HCT116 (cell line): ENCODE results near the gene PLCB4. TPM values are rescaled to one million over a fixed set of nuclear protein-coding genes. Genes with fewer than 3 reads are reported as not detected.

ENCODE experiments used
- ATAC-seq: fragments of 200-7000 bp; cut with Tn5 transposase; 2 replicates; pipeline ENCODE4 v1.9.1; 2020; ENCODE audit warnings: mild to moderate bottlenecking, moderate library complexity
- BruUV-seq: library from RNA; stranded (reverse); fragments of 400-500 nt; replicated peaks from 2 replicates; lab custom pipeline; 2021; lab: Mats Ljungman, UMichigan
- CTCF ChIA-PET: fragments of 300-600 bp; sonication (Branson Sonifier 250); formaldehyde crosslinking; loops from one replicate; lab custom pipeline; 2021; ENCODE audit warnings: antibody characterized with exemption; lab: Charles Lee
- POLR2A ChIA-PET: fragments of 300-600, 350-600 bp; sonication (Branson Sonifier 250); formaldehyde crosslinking; loops from one replicate; lab custom pipeline; 2021; ENCODE audit warnings: antibody characterized with exemption; lab: Charles Lee
- RAD21 ChIA-PET, 2 experiments: fragments of 300-600 bp; sonication (Branson Sonifier 250); formaldehyde crosslinking; loops; one replicate each; lab custom pipeline; 2023; ENCODE audit warnings: low total read pairs in 2 of 2; ENCODE audit not compliant: uncharacterized antibody in 2 of 2, unreplicated experiment in 2 of 2, low non-redundant PET in 1 of 2; lab: Charles Lee
- DNase-seq: peaks from one replicate; pipeline ENCODE4 v3.0.0-alpha.2; 2010; ENCODE audit warnings: low read depth, low spot score
- H2AFZ ChIP-seq: fragments of 200-600 bp; shearing (Covaris generic), sonication (generic); 2 replicates; pipeline ENCODE4 v1.6.1; 2017; ENCODE audit warnings: low read depth, mixed run types, mixed read lengths, antibody characterized with exemption, low read length; ENCODE audit not compliant: poor library complexity, severe bottlenecking
- H3K27ac ChIP-seq: 2 replicates; pipeline ENCODE4 v1.5.1; 2012; ENCODE audit warnings: low read depth, low read length
- H3K27me3 ChIP-seq: fragments of 200-600 bp; sonication (generic); 2 replicates; pipeline ENCODE4 v1.6.1; 2016; ENCODE audit warnings: mixed run types, low read length, mixed read lengths; ENCODE audit not compliant: insufficient read depth
- H3K36me3 ChIP-seq, 2 experiments: fragments of 200-500 bp in 1 of 2; fragments of 200-600 bp in 1 of 2; sonication (Bioruptor generic) in 1 of 2; sonication (generic) in 1 of 2; 2 replicates each; pipeline versions ENCODE4 v1.5.1 to v1.6.1; 2014 to 2016; ENCODE audit warnings: low read length in 2 of 2, inconsistent platforms in 1 of 2, mixed read lengths in 1 of 2, mixed run types in 1 of 2; ENCODE audit not compliant: insufficient read depth in 2 of 2, control insufficient read depth in 1 of 2
- H3K4me1 ChIP-seq, 2 experiments: fragments of 200-600 bp in 1 of 2; sonication (generic) in 1 of 2; 2 replicates each; pipeline versions ENCODE4 v1.5.1 to v1.6.1; 2012 to 2017; ENCODE audit warnings: low read length in 2 of 2, inconsistent platforms in 1 of 2, mild to moderate bottlenecking in 1 of 2, mixed read lengths in 1 of 2, mixed run types in 1 of 2, moderate library complexity in 1 of 2; ENCODE audit not compliant: insufficient read depth in 2 of 2, control insufficient read depth in 1 of 2
- H3K4me2 ChIP-seq: fragments of 200-600 bp; sonication (generic); 2 replicates; pipeline ENCODE4 v1.6.1; 2017; ENCODE audit warnings: mixed run types, low read length, mixed read lengths
- H3K4me3 ChIP-seq, 2 experiments: fragments of 200-600 bp in 1 of 2; sonication (generic) in 1 of 2; replicated peaks in 1 of 2; 2 replicates each; pipeline ENCODE4 v1.5.1; 2011 to 2016; ENCODE audit warnings: low read length in 2 of 2, control low read depth in 1 of 2, low read depth in 1 of 2, mild to moderate bottlenecking in 1 of 2, mixed read lengths in 1 of 2, mixed run types in 1 of 2
- H3K79me2 ChIP-seq: fragments of 200-600 bp; sonication (generic); 2 replicates; pipeline ENCODE4 v1.6.1; 2017; ENCODE audit warnings: mild to moderate bottlenecking, mixed run types, low read length, moderate library complexity, mixed read lengths; ENCODE audit not compliant: insufficient read depth
- H3K9ac ChIP-seq: fragments of 200-600 bp; sonication (generic); 2 replicates; pipeline ENCODE4 v1.6.1; 2016; ENCODE audit warnings: low read length, mixed read lengths
- H3K9me2 ChIP-seq: fragments of 200-600 bp; sonication (generic), shearing (Covaris generic); 2 replicates; pipeline ENCODE4 v1.6.1; 2017; ENCODE audit warnings: mixed run types, mild to moderate bottlenecking, moderate library complexity; ENCODE audit not compliant: insufficient read depth
- H3K9me3 ChIP-seq, 2 experiments: fragments of 200-500 bp in 1 of 2; fragments of 200-600 bp in 1 of 2; sonication (Bioruptor generic) in 1 of 2; sonication (generic) in 1 of 2; 2 replicates each; pipeline ENCODE4 v1.6.1; 2014 to 2017; ENCODE audit warnings: low read length in 2 of 2, mixed read lengths in 2 of 2, inconsistent platforms in 1 of 2, low read depth in 1 of 2, mild to moderate bottlenecking in 1 of 2, mixed run types in 1 of 2, moderate library complexity in 1 of 2; ENCODE audit not compliant: control insufficient read depth in 1 of 2, insufficient read depth in 1 of 2
- H4K20me1 ChIP-seq: fragments of 200-600 bp; sonication (generic), shearing (Covaris generic); 2 replicates; pipeline ENCODE4 v1.6.1; 2017; ENCODE audit warnings: mixed run types, mild to moderate bottlenecking, moderate library complexity; ENCODE audit not compliant: insufficient read depth
- ATF3 ChIP-seq: IDR thresholded peaks from 2 replicates; pipeline ENCODE4 v1.6.1; 2012
- CBX3 ChIP-seq: IDR thresholded peaks from 2 replicates; pipeline ENCODE4 v1.6.1; 2012; ENCODE audit warnings: low read depth
- CEBPB ChIP-seq: IDR thresholded peaks from 2 replicates; pipeline ENCODE4 v1.6.1; 2012; ENCODE audit warnings: low read depth
- CTCF ChIP-seq, 3 experiments: fragments of 200-600 bp in 1 of 3; sonication (generic) in 1 of 3; IDR thresholded peaks in 2 of 3; conservative IDR thresholded peaks in 1 of 3; 2 replicates each; pipeline ENCODE4 v1.5.1; 2012 to 2017; ENCODE audit warnings: low read depth in 2 of 3, low read length in 2 of 3, antibody characterized with exemption in 1 of 3, borderline replicate concordance in 1 of 3, control low read depth in 1 of 3, mild to moderate bottlenecking in 1 of 3, mixed read lengths in 1 of 3, mixed run types in 1 of 3, moderate library complexity in 1 of 3; ENCODE audit not compliant: insufficient read depth in 1 of 3
- EGR1 ChIP-seq: IDR thresholded peaks from 2 replicates; pipeline ENCODE4 v1.6.1; 2012; ENCODE audit warnings: low read depth
- ELF1 ChIP-seq: IDR thresholded peaks from 2 replicates; pipeline ENCODE4 v1.6.1; 2012; ENCODE audit warnings: low read depth, borderline replicate concordance
- EZH2 ChIP-seq: fragments of 200-600 bp; sonication (generic); IDR thresholded peaks from 2 replicates; pipeline ENCODE4 v1.6.1; 2017; ENCODE audit warnings: antibody characterized with exemption, mixed run types
- EZH2phosphoT487 ChIP-seq: fragments of 200-600 bp; IDR thresholded peaks from 2 replicates; pipeline ENCODE4 v1.6.1; 2018; ENCODE audit warnings: antibody characterized with exemption, borderline replicate concordance
- FOSL1 ChIP-seq: IDR thresholded peaks from 2 replicates; pipeline ENCODE4 v1.6.1; 2012; ENCODE audit warnings: low read depth
- JUND ChIP-seq: IDR thresholded peaks from 2 replicates; pipeline ENCODE4 v1.6.1; 2012
- MAX ChIP-seq: IDR thresholded peaks from 2 replicates; pipeline ENCODE4 v1.6.1; 2012
- POLR2AphosphoS5 ChIP-seq: IDR thresholded peaks from 2 replicates; pipeline ENCODE4 v1.6.1; 2011; ENCODE audit warnings: mild to moderate bottlenecking, low read depth, low read length, moderate library complexity
- RAD21 ChIP-seq: IDR thresholded peaks from 2 replicates; pipeline ENCODE4 v1.6.1; 2012; ENCODE audit warnings: low read depth, mild to moderate bottlenecking
- SP1 ChIP-seq: IDR thresholded peaks from 2 replicates; pipeline ENCODE4 v1.6.1; 2012; ENCODE audit warnings: low read depth
- TCF7L2 ChIP-seq: IDR thresholded peaks from 2 replicates; pipeline ENCODE4 v1.7.0; 2011; ENCODE audit warnings: borderline replicate concordance, inconsistent platforms; ENCODE audit not compliant: insufficient read depth, insufficient read length; ENCODE audit errors: extremely low read depth
- ZBTB33 ChIP-seq: IDR thresholded peaks from 2 replicates; pipeline ENCODE4 v1.6.1; 2011; ENCODE audit warnings: mild to moderate bottlenecking, low read length, moderate library complexity; ENCODE audit not compliant: insufficient replicate concordance; ENCODE audit errors: extremely low read depth
- ZNF274 ChIP-seq: fragments of 200-500 bp; sonication (Bioruptor generic); IDR thresholded peaks from 2 replicates; pipeline ENCODE4 v1.6.1; 2014; ENCODE audit warnings: mild to moderate bottlenecking, low read depth, low read length, inconsistent platforms
- intact Hi-C: fragments of 100-400 bp; cut with micrococcal nuclease; formaldehyde crosslinking; loops from 2 replicates; pipeline ENCODE4 v1.10.0; 2022
- total RNA-seq: library from RNA; stranded (reverse); gene quantifications from one replicate; pipeline ENCODE4 v1.2.1, GENCODE V29; 2021; ENCODE audit not compliant: unreplicated experiment

PLCB4 gene
- total RNA-seq, 1 experiment from 2014 or later = 2.5 TPM

GRCh38 chr20:9228774-9229450, 160.0 kb downstream of the PLCB4 start:
- DNase-seq = no peak
- ChIA-PET CTCF (interaction anchor here (1.0 kb wide), 1 partner anchor 13 kb away, joined by 3 read pairs; no protein-coding TSS in a partner anchor), RAD21 (no interaction called here), POLR2A (no interaction called here)
- no peak overlapping the region for H3K27ac ChIP-seq
- H3K4me3 ChIP-seq = no peak overlapping the region
- no peak overlapping the region for H2AFZ ChIP-seq
- no peak overlapping the region for H3K9ac ChIP-seq
- no peak for ATAC-seq
- no peak overlapping the region for H3K4me2 ChIP-seq
- H3K79me2 ChIP-seq = no peaks in the 10 kb centered on the region
- BruUV-seq = no TSS peak
- no peaks in the 10 kb centered on the region for H3K9me3 ChIP-seq
- H3K27me3 ChIP-seq = no peaks in the 10 kb centered on the region
- H3K36me3 ChIP-seq = no peaks in the 10 kb centered on the region
- no peak for TF ChIP-seq FOSL1
- no peaks in the 10 kb centered on the region for H3K4me1 ChIP-seq
- intact Hi-C loops = no loop called here
- H4K20me1 ChIP-seq = no peaks in the 10 kb centered on the region
- no peaks in the 10 kb centered on the region for H3K9me2 ChIP-seq

GRCh38 chr20:9230406-9230805, 161.5 kb downstream of the PLCB4 start:
- Histone ChIP-seq H3K9me3 (no peaks in the 10 kb centered on the region), H4K20me1 (no peaks in the 10 kb centered on the region), H3K4me3 (no peak overlapping the region), H3K27me3 (no peaks in the 10 kb centered on the region), H3K4me1 (no peaks in the 10 kb centered on the region), H2AFZ (no peak overlapping the region), H3K9ac (no peak overlapping the region), H3K9me2 (no peaks in the 10 kb centered on the region), H3K27ac (no peak overlapping the region), H3K36me3 (no peaks in the 10 kb centered on the region), H3K4me2 (no peak overlapping the region), H3K79me2 (no peaks in the 10 kb centered on the region)
- ChIA-PET CTCF (no interaction called here), POLR2A (no interaction called here), RAD21 (no interaction called here)
- DNase-seq (no peak), ATAC-seq (no peak)
- TF ChIP-seq ELF1 = no peak
- TF ChIP-seq TCF7L2 = no peak
- no peak for TF ChIP-seq CTCF (IDR thresholded peaks at IDR 0.05 in 2 of 3, conservative IDR thresholded peaks at IDR 0.05 in 1 of 3; ENCODE audit: borderline replicate concordance in 1 of 3, insufficient read depth in 1 of 3, low read depth in 2 of 3, low read length in 2 of 3)
- TF ChIP-seq EZH2 = no peak
- no peak for TF ChIP-seq FOSL1
- TF ChIP-seq ZNF274 = no peak
- TF ChIP-seq ZBTB33 = no peak
- no peak for TF ChIP-seq POLR2AphosphoS5
- TF ChIP-seq ATF3 = no peak
- no peak for TF ChIP-seq CEBPB
- TF ChIP-seq EGR1 = no peak
- no peak for TF ChIP-seq CBX3
- no peak for TF ChIP-seq MAX
- no peak for TF ChIP-seq SP1
- no peak for TF ChIP-seq RAD21
- no peak for TF ChIP-seq EZH2phosphoT487
- no peak for TF ChIP-seq JUND
- BruUV-seq = no TSS peak
- intact Hi-C loops = no loop called here
